DND-41 (cell line): ENCODE data around the gene ZCCHC14.

Experiments
- ATAC-seq: fragments of 200-7000 bp; cut with Tn5 transposase; 3 replicates; pipeline ENCODE4 v1.9.1; 2021; ENCODE audit warnings: low read depth; ENCODE audit not compliant: insufficient read depth
- DNase-seq: peaks from one replicate; pipeline ENCODE4 v3.0.0-alpha.2; 2020
- H2AFZ ChIP-seq: 2 replicates; pipeline ENCODE4 v1.6.0; 2012; ENCODE audit warnings: low read depth, low read length
- H3K27ac ChIP-seq: 2 replicates; pipeline ENCODE4 v1.5.1; 2012; ENCODE audit warnings: low read length, inconsistent platforms
- H3K27me3 ChIP-seq: fragments of 200-600 bp; sonication (generic); 2 replicates; pipeline ENCODE4 v1.6.0; 2012; ENCODE audit warnings: low read length, mild to moderate bottlenecking, inconsistent platforms; ENCODE audit not compliant: insufficient read depth, poor library complexity
- H3K36me3 ChIP-seq: 2 replicates; pipeline ENCODE4 v1.5.1; 2012; ENCODE audit warnings: low read length, inconsistent platforms; ENCODE audit not compliant: insufficient read depth
- H3K4me1 ChIP-seq: 2 replicates; pipeline ENCODE4 v1.5.1; 2012; ENCODE audit warnings: mild to moderate bottlenecking, low read length; ENCODE audit not compliant: insufficient read depth
- H3K4me2 ChIP-seq: 2 replicates; pipeline ENCODE4 v1.6.0; 2012; ENCODE audit warnings: mild to moderate bottlenecking, moderate library complexity, low read length, inconsistent platforms; ENCODE audit not compliant: insufficient read depth
- H3K4me3 ChIP-seq, 2 experiments: fragments of 200-600 bp in 1 of 2; shearing (Covaris generic) in 1 of 2; 2 replicates each; pipeline ENCODE4 v1.5.1; 2012 to 2016; ENCODE audit warnings: inconsistent platforms in 2 of 2, low read length in 2 of 2, mild to moderate bottlenecking in 2 of 2, low read depth in 1 of 2, moderate library complexity in 1 of 2
- H3K79me2 ChIP-seq: 2 replicates; pipeline ENCODE4 v1.6.0; 2012; ENCODE audit warnings: low read length, inconsistent platforms; ENCODE audit not compliant: insufficient read depth
- H3K9ac ChIP-seq: 2 replicates; pipeline ENCODE4 v1.6.0; 2012; ENCODE audit warnings: low read depth, mild to moderate bottlenecking, inconsistent platforms, low read length, moderate library complexity
- H3K9me3 ChIP-seq: 2 replicates; pipeline ENCODE4 v1.5.1; 2012; ENCODE audit warnings: low read length, moderate library complexity, mild to moderate bottlenecking, inconsistent platforms; ENCODE audit not compliant: insufficient read depth, severe bottlenecking
- H4K20me1 ChIP-seq: 2 replicates; pipeline ENCODE4 v1.6.0; 2012; ENCODE audit warnings: low read length; ENCODE audit not compliant: insufficient read depth
- EZH2 ChIP-seq: IDR thresholded peaks from 3 replicates; pipeline ENCODE4 v1.6.1; 2012; ENCODE audit warnings: borderline replicate concordance, low read depth, mild to moderate bottlenecking, moderate library complexity, low read length, inconsistent platforms; ENCODE audit not compliant: severe bottlenecking
- TF ChIP-seq, protein P1 (sequence below): IDR thresholded peaks from 2 replicates; pipeline ENCODE4 v1.5.1; 2012; ENCODE audit warnings: borderline replicate concordance, low read length, moderate library complexity, mild to moderate bottlenecking; ENCODE audit not compliant: poor library complexity, severe bottlenecking; ENCODE audit errors: extremely low read depth

Gene ZCCHC14

DNA sequence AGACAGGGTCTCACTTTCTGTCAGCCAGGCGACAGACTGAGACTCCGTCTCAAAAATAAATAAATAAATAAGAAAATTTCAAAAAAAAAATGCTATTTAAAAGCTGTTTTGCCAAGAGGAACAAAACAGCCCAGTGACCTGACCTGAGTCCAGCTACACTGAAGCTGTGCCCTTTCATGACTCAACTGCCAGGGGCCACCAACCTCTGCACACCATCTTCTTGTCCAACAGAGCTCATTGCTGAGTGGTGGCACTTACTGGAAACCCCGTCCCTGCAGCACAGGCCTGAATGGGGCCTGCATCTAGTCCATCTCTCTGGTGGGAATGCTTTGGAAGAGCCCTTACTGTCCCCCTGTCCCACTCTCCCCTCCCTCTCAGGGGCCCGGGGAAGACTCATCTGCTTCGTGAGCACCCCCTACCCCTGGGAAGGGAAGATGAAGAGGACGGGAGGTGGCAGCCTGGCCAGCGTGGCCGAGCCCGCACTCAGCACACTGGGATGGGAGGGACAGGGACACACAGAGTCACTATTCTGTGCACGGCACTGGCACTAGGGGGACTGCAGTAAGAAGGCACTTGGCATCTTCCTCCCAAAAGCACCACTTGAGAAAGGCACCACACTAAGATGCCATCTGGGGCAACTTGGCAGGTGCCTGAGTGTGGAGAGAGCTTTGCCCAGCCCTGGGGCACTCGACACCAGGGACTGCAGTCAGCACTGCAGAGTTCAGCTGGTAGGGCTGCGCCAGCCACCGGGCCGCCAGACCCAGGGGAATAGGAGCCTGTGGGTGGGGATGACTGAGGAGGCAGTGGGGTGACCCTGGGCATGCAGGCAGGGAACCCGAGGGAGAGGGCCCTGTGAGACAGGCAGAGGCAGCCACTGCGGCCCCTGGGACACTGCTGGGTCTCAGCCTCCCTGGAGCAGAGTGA is 122.8 kb downstream of the ZCCHC14 start:
- H3K36me3 ChIP-seq: peaks cover 25% of the 10 kb centered on the region; the same call in 1 of the 2 replicates
- ATAC-seq: no peak
- DNase-seq: no peak
- no peak overlapping the region for H3K27ac ChIP-seq
- no peaks in the 10 kb centered on the region for H3K4me1 ChIP-seq
- H3K4me2 ChIP-seq: no peak overlapping the region
- H3K9ac ChIP-seq: no peak overlapping the region
- peaks cover 95% of the 10 kb centered on the region for H3K79me2 ChIP-seq
- H2AFZ ChIP-seq: no peak overlapping the region
- no peaks in the 10 kb centered on the region for H3K9me3 ChIP-seq
- no peak overlapping the region for H3K4me3 ChIP-seq
- H4K20me1 ChIP-seq: peaks cover 68% of the 10 kb centered on the region
- TF ChIP-seq, protein P1, sequence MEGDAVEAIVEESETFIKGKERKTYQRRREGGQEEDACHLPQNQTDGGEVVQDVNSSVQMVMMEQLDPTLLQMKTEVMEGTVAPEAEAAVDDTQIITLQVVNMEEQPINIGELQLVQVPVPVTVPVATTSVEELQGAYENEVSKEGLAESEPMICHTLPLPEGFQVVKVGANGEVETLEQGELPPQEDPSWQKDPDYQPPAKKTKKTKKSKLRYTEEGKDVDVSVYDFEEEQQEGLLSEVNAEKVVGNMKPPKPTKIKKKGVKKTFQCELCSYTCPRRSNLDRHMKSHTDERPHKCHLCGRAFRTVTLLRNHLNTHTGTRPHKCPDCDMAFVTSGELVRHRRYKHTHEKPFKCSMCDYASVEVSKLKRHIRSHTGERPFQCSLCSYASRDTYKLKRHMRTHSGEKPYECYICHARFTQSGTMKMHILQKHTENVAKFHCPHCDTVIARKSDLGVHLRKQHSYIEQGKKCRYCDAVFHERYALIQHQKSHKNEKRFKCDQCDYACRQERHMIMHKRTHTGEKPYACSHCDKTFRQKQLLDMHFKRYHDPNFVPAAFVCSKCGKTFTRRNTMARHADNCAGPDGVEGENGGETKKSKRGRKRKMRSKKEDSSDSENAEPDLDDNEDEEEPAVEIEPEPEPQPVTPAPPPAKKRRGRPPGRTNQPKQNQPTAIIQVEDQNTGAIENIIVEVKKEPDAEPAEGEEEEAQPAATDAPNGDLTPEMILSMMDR: no peak
- H3K27me3 ChIP-seq: no peaks in the 10 kb centered on the region

- H4K20me1 ChIP-seq: peaks cover 71% of the 10 kb centered on the region
- no peaks in the 10 kb centered on the region for H3K4me1 ChIP-seq
- H3K9me3 ChIP-seq: no peaks in the 10 kb centered on the region
- H3K4me3 ChIP-seq: no peak overlapping the region
- no peak overlapping the region for H2AFZ ChIP-seq
- ATAC-seq: no peak
- no peak overlapping the region for H3K4me2 ChIP-seq
- H3K9ac ChIP-seq: no peak overlapping the region
- no peak for DNase-seq
- TF ChIP-seq EZH2: no peak
- TF ChIP-seq, protein P1: no peak
- H3K27me3 ChIP-seq: no peaks in the 10 kb centered on the region
- peaks cover 30% of the 10 kb centered on the region for H3K36me3 ChIP-seq
- H3K27ac ChIP-seq: no peak overlapping the region
- H3K79me2 ChIP-seq: peaks cover 95% of the 10 kb centered on the region
Measured at GRCh38 chr16:87369117-87369765, 123.6 kb downstream of the ZCCHC14 start.

- Histone ChIP-seq H3K4me1 (no peaks in the 10 kb centered on the region), H3K4me2 (no peak overlapping the region), H3K27ac (no peak overlapping the region), H3K9me3 (no peaks in the 10 kb centered on the region), H3K4me3 (no peak overlapping the region), H3K9ac (no peak overlapping the region), H2AFZ (no peak overlapping the region), H3K27me3 (no peaks in the 10 kb centered on the region), H3K36me3 (peaks cover 30% of the 10 kb centered on the region), H4K20me1 (peaks cover 70% of the 10 kb centered on the region), H3K79me2 (peaks cover 94% of the 10 kb centered on the region)
- no peak for ATAC-seq
- TF ChIP-seq EZH2: no peak
- no peak for DNase-seq
Measured at GRCh38 chr16:87368029-87368770, 124.6 kb downstream of the ZCCHC14 start.

DNA sequence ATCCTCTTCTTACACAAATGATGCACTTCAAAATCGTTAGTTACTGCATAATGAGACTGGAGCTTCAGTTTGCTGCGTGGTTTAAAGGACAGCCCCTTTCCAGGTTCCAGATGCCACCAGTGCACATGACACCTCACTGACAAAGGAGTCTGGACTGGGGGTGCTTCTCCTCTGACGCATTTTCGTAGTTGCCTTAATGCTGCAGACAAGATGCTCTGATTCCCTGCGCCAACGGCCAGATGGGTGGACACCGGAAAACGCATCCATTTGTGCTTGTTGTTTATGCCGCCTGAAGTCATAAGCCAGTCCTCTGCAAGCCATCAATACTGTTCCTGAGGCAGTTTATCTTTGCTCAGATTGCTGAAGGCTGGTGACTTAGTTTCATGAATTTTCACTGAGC is 125.3 kb downstream of the ZCCHC14 start:
- no peak for ATAC-seq

More for the DNA sequence above, 125.3 kb downstream of the ZCCHC14 start:
- no peak for TF ChIP-seq EZH2
- TF ChIP-seq, protein P1: no peak
- Histone ChIP-seq H4K20me1 (peaks cover 70% of the 10 kb centered on the region), H3K36me3 (peaks cover 33% of the 10 kb centered on the region), H3K27ac (no peak overlapping the region), H3K4me2 (no peak overlapping the region), H3K79me2 (peaks cover 93% of the 10 kb centered on the region), H2AFZ (no peak overlapping the region), H3K9ac (no peak overlapping the region), H3K4me3 (no peak overlapping the region), H3K4me1 (no peaks in the 10 kb centered on the region), H3K27me3 (no peaks in the 10 kb centered on the region), H3K9me3 (no peaks in the 10 kb centered on the region)
- DNase-seq: no peak
